ENCODE measurements around the gene CSNK1E.

CSNK1E gene

DNA sequence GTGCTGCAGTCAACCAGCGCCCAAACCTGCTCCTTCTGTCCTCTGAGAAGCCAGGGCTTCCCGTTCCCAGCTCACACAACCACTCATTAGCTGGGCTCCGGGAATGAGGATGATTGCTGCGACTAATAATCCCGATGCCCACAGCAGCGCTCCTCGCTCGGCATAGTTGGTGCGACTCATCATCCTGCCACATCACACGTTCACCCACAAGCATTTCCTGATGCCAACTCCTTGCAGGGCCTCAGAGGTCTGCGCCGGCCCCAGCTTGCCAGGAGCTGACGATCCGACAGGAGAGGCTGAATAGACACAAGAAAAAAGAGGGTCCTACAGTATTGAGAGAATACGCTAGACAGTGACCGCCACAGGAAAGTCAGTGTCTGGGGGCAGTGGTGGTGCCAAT, 10.6 kb upstream of the CSNK1E start:
- DNase-seq = no peak

DNA sequence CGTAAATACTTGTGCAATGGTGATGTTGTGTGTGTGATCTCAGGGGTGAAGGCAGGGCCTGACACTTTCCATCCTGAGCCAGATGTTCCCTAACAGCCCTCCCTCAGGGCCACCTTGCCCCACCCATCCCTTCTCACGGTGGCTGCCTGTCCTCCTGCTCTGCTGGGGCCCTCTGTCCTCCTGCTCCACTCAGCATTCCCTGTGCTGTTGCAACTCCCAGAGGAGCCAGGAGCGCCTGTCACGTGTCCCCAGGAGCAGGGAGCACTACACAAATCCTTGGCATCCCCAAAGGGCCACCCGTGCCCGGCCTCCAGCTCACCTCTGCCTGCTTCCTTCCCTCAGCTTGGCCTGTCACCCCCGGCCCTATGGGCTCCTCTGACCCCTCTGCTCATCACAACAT, 10.2 kb upstream of the CSNK1E start:
- no peak for DNase-seq

DNA sequence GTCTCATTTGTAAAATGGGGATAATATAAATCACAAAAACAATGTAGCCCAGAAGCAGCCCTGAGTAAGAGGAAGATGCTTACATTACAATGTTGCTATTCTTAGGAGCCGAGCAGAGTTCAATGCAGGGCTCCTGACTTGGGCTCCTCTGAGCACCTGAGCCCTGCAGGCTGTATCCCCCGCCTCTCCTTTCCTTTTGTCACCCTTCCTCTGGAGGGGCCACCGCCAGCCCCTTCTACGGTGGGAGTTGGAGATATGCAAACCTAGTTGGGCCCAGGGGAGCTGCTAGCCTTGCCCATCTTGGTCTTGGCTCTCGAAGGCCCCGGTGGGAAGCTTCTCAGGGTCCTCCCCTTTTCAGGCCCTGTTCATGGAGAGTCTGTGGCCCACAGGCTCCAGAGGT, 8.4 kb upstream of the CSNK1E start:
- DNase-seq = no peak

DNA sequence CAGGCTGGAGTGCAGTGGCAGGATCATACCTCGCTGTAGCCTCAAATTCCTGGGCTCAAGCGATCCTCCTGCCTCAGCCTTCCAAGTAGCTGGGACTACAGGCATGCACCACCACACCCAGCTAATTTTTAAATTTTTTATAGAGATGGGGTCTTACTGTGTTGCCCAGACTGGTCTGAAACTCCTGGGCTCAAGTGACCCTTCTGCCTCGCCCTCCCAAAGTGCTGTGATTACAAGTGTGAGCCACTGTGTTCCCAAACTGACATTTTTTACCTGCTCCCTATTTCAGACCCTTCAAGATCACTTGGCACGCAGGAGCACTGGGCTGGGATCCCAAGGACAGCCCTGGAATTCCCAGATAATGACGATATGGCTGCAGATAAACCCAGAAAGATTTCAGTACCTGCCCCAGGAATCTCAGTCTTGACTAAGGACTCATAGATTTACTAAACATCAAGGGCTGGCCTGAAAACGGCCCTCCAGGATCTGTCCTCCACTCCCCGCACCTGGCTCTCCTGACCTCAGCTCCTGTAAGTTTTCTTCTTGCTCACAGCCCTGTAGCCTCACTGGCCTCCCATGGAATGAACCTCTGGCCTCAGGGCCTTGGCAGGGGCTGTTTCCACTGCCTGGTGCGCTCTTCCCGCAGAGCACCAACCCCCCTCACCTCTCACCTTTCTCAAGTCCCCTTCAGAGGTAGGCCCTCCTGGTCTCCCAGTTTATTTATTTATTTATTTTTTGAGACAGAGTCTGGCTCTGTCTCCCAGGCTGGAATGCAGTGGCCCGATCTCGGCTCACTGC, 3.6 kb upstream of the CSNK1E start:
- DNase-seq = no peak

GRCh38 chr22:38318792-38319773, 1.9 kb upstream of the CSNK1E start:
- no peak for DNase-seq

DNA sequence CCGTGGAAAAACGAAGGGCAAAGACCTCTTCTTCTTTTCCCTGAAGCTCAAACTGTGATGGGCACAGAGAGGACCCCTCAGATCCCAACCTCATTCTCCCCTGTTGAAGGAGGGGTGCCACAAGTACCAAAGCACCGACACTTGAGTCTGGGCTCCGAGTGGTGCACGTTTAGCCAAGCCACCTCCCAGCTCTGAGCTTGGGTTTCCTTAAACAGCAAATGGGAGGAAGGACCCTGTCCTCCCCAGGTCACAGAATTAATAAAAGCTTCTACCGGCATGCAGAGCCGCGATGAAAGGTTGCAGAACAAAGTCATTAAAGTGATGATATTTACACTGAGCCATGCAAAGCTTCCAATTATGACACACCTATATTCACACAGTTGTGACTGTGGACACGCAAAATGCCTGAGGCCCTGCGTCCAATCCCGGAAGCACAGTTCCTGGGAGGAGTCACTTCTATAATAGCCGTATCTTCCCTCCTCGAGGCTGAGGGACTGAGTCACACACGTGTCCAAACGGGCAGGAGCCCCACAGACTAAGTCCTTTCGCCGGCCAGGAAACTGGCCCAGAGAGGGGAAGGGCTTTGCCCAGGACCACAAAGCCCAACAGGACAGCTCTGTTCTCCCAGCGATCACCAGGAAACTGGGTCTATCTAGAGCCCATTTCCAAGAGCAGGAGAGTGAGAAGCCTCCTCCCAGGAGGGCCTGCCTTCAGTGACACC, 922 bp upstream of the CSNK1E start:
- peak; percentile 65 to 80 for DNase-seq

DNA sequence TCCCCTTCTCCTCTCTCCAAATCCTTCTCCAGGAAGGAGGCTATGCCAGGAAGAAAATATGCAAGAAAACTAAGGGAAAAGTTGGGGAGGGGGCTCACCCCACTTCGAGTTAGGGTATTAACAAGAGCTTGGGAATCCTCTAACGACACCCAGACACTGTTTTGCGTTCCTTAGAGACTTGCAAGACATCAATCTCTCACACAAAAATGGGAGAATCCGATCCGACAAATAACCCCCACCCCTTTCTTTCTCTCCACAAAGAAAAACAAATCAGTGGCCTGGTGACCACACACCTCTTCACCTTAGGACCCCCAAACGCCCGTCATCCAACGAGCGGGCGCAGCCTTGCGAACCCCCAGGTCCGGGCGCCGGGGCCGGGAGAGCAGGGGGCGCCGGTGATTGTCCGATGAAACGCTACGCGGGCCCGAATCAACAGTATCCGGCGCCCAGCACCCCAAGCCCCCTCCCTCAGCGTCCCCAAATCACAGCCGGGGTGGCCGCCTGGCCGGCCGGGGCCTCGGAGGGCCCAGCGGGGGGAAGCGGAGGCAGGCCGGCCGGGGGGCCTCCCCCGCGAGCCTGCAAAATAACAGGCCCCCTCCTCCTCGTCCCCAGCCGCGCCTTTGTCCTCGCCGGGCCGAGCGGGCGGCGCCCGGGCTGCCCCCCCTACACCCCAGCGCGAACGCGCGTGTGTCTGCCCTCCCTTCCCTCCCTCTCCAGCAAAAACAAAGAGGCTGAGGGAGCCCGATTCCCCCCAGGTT, 690 bp downstream of the CSNK1E start:
- DNase-seq = peak in 1 of 2 experiments; percentile 45

- DNase-seq = no peak
Measured at GRCh38 chr22:38315823-38316363, 1.3 kb downstream of the CSNK1E start.

DNA sequence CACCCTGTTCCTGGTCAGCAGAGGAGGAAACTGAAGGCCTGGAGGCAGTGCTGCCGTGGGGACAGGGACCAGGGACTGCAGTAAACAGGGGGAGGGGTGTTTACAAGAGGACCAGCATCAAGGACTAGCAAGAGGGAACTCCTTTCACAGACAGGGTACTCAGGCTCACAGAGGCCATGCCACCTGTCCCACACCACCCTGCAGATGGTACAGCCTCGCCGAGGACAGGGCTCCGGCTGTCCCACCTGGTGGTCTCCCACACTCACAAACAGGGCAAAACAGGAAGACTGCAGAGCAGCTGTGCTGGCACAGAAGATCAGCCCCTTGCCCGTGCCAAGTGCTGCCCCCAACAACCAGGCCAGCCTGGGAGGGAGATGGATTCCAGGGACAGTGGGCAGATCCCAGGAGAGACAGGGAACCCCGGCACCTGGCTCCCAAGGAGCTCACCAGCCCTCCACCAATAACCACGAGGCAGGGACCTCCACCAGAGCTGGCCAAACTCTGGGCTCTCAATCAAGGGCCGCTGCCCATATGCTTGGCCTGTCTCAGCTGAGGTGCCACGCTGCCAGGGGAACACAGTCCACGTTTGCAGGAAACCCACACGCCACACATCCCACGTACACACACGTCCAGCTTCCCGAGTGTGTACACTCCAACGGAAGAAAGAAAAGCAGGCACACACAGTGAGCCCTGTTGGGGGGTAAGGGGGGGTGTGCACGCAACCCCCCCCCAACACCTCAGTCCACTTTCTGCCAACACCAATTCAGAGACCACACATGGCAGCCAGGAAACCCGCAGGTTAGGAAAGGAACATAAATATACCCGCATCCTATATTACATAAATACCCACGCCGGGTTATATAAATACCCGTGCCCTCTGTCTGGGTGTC, 2.1 kb downstream of the CSNK1E start:
- no peak for DNase-seq

DNA sequence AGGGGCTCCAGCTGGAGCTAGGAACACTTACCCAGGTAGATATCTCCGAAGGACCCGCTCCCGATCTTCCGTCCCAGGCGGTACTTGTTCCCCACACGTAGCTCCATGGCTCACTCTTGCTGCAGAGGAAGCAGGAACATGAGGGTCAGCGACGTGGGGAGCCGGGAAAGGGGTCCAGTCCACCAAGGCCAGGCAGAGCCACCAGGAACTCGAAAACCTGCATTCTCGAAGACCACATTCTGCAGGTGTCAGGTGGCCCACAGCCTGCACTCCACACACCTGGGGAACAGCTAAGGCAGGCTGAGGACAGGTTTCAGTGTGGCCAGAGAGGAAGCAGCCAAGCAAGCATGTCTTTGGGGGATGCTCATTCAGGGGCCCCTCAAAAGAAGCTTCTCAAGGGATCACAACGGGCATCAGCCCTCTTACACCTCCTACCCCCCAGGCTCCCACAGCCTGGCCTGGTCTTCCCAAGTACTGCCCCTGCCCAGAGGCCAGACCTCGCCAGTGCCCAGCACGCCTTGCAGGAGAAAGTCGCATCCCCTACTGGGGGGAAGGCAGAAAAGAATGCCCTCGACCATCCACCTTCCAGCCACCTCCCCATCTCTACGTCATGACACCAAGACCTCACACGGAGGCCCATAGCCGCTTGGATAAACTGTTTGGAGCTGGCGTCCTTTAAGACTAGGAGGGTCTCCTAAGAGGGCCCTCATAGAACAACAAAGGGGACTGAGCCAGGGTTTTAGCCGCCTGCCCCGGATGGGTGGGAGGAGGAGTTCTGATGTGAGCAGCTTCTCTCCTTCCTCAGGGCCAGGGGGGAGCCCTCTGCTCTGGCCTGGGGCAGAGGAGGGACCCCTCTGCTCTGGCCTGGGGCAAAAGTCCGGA, 2.9 kb downstream of the CSNK1E start:
- no peak for DNase-seq

GRCh38 chr22:38313384-38313955, 3.8 kb downstream of the CSNK1E start:
- DNase-seq = no peak

DNA sequence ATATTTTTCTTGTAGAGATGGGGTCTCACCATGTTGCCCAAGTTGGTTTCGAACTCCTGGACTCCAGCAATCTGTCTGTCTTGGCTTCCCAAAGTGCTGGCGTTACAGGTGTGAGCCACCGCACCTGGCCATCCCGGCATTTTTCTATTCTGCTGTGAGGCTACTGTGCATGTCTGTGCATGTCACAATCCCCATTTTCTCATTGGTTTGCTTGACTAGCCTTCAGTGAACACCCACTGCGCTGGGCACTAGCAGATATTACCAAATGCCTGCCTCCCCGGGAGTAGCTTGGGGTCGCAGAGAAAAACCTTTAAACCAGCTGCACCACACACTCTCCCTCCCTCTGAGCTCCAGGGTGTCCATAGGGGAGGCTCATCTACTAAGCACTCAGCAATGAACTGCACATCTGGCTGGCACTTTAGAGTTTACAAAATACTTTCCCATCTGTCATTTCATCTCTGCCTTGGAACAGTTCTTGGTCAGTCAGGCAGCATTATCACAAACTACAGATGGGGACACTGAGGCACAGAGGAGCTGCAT, 4.9 kb downstream of the CSNK1E start:
- no peak for DNase-seq

GRCh38 chr22:38311323-38311620, 6.0 kb downstream of the CSNK1E start:
- DNase-seq = no peak

- no peak for DNase-seq
Measured at GRCh38 chr22:38310518-38311322, 6.5 kb downstream of the CSNK1E start.

DNA sequence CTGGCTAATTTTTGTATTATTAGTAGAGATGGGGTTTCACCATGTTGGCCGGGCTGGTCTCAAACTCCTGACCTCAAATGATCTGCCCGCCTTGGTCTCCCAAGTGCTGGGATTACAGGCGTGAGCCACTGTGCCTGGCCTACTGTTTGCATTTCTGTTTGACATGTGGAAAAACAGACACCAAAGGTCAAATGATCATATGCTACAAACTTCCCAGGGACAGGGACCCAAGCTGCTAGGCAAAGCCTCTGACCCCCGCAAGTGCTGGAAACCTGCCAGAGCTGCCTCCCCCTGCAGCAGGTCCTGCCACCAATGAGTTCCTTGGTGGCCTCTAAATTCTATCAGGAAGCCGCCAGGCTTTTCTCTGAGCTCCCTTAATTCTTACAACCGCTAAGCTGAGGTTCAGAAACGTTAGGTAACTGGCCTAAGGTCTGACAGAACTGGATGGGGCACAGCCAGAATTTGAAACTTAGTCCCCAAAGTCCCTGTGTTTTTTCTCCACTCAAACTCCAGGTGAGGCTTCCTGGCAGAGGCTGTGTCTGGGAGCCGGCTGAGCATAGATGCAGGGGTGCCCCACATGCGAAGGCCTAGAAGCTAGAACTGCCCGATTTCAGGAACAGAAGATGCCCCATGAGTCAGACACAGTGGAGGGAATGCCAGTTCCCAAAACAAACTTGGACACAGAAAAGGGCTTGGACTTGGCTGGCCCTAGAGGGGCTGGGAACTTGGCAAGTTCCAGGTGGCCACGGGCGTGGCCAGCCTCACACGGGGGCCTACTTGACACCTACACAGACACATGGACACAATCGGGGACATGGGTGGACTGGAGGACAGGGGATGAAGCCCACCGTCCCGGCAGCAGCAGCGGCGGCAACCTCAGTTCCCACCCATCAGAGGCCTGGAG, 7.4 kb downstream of the CSNK1E start:
- DNase-seq = no peak

- DNase-seq = no peak
Measured at GRCh38 chr22:38308791-38309498, 8.3 kb downstream of the CSNK1E start.

Data from NCI-H2081 (cell line).